ENCODE data around the gene IL22RA2. TPM values are rescaled to one million over a fixed set of nuclear protein-coding genes. Genes with fewer than 3 reads are reported as not detected.

Gene IL22RA2
- total RNA-seq, 1 experiment from 2014 or later = not detected

DNA sequence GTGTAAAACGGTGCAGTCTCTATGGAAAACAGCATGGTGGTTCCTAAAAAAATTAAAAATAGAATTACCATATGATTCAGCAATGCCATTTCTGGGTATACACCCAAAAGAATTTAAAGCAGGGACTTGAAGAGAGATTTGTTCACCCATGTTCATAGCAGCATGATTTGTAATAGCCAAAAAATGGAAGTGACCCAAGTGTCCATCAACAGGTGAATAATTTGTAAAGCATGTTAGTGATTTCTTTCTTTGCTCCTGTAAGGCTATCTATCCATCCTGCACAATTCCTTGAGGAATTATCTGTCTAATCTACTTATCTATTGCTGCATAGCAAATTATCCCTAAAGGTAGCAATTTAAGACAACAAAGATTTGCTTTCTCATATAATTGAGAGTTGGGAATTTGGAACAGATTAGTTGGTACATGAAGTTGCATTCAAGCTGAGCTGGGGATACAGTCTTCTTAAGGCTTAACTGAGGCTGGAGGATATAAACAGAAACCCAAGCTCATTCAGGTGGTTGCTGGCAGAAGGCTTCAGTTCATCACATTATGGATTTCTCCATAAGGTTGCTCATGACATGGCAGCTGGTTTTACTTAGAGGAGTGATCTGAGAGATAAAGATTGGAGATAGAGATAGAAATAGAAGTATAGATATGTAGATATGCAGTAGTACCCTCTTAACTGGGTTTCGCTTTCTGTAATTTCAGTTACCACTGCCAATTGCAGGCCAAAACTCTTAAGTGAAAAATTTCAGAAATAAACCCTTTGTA is 62.0 kb downstream of the IL22RA2 start:
- no peaks in the 10 kb centered on the region for H3K4me1 Mint-ChIP-seq
- CTCF ChIA-PET = no interaction called here
- peaks cover 2% of the 10 kb centered on the region; the same call in 1 of the 2 replicates for H3K27me3 Mint-ChIP-seq (ENCODE audit: low read depth)
- POLR2A ChIA-PET = no interaction called here
- H3K9me3 Mint-ChIP-seq = peaks cover 46% of the 10 kb centered on the region
- H3K4me3 Mint-ChIP-seq = no peak overlapping the region
- ATAC-seq = no peak
- TF ChIP-seq, protein P1, sequence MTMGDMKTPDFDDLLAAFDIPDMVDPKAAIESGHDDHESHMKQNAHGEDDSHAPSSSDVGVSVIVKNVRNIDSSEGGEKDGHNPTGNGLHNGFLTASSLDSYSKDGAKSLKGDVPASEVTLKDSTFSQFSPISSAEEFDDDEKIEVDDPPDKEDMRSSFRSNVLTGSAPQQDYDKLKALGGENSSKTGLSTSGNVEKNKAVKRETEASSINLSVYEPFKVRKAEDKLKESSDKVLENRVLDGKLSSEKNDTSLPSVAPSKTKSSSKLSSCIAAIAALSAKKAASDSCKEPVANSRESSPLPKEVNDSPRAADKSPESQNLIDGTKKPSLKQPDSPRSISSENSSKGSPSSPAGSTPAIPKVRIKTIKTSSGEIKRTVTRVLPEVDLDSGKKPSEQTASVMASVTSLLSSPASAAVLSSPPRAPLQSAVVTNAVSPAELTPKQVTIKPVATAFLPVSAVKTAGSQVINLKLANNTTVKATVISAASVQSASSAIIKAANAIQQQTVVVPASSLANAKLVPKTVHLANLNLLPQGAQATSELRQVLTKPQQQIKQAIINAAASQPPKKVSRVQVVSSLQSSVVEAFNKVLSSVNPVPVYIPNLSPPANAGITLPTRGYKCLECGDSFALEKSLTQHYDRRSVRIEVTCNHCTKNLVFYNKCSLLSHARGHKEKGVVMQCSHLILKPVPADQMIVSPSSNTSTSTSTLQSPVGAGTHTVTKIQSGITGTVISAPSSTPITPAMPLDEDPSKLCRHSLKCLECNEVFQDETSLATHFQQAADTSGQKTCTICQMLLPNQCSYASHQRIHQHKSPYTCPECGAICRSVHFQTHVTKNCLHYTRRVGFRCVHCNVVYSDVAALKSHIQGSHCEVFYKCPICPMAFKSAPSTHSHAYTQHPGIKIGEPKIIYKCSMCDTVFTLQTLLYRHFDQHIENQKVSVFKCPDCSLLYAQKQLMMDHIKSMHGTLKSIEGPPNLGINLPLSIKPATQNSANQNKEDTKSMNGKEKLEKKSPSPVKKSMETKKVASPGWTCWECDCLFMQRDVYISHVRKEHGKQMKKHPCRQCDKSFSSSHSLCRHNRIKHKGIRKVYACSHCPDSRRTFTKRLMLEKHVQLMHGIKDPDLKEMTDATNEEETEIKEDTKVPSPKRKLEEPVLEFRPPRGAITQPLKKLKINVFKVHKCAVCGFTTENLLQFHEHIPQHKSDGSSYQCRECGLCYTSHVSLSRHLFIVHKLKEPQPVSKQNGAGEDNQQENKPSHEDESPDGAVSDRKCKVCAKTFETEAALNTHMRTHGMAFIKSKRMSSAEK (CRISPR knock-in tag; IDR thresholded peaks at IDR 0.05; ENCODE audit: borderline replicate concordance) = no peak
- TF ChIP-seq RELA (CRISPR knock-in tag; IDR thresholded peaks at IDR 0.05; ENCODE audit: borderline replicate concordance) = no peak
- no peak for TF ChIP-seq CBFB (CRISPR knock-in tag; IDR thresholded peaks at IDR 0.05; ENCODE audit: low read depth)
- TF ChIP-seq, protein P2, sequence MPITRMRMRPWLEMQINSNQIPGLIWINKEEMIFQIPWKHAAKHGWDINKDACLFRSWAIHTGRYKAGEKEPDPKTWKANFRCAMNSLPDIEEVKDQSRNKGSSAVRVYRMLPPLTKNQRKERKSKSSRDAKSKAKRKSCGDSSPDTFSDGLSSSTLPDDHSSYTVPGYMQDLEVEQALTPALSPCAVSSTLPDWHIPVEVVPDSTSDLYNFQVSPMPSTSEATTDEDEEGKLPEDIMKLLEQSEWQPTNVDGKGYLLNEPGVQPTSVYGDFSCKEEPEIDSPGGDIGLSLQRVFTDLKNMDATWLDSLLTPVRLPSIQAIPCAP (CRISPR knock-in tag; IDR thresholded peaks at IDR 0.05) = no peak
- no peak overlapping the region for H3K27ac Mint-ChIP-seq
- H3K36me3 Mint-ChIP-seq = peaks cover 23% of the 10 kb centered on the region
- no peak for DNase-seq (ENCODE audit: low spot score)

DNA sequence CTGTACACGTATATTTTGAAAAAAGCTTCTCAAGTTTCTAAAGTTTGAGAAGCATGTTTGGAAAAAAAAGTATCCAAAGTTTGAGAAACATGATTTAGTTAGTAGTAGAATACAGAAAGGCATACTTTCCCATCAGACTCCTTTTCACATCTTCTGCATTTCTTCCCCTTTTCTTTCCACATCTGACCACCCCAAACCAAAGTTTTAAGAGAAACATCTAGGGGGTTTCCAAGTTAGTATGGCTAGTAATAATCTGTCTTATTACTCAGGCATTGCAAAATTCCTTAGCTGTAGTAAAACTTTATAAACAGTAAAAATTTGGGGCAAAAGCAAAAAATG is 65.7 kb downstream of the IL22RA2 start:
- no peak overlapping the region for H3K27ac Mint-ChIP-seq
- no peak overlapping the region for H3K4me3 Mint-ChIP-seq
- ChIA-PET POLR2A (no interaction called here), CTCF (no interaction called here)
- no peak for DNase-seq (ENCODE audit: low spot score)
- peaks cover 4% of the 10 kb centered on the region; the same call in 1 of the 2 replicates for H3K27me3 Mint-ChIP-seq (ENCODE audit: low read depth)
- no peak for ATAC-seq
- H3K9me3 Mint-ChIP-seq = peaks cover 69% of the 10 kb centered on the region
- H3K36me3 Mint-ChIP-seq = peaks cover 29% of the 10 kb centered on the region
- H3K4me1 Mint-ChIP-seq = no peaks in the 10 kb centered on the region
- TF ChIP-seq, protein P3, sequence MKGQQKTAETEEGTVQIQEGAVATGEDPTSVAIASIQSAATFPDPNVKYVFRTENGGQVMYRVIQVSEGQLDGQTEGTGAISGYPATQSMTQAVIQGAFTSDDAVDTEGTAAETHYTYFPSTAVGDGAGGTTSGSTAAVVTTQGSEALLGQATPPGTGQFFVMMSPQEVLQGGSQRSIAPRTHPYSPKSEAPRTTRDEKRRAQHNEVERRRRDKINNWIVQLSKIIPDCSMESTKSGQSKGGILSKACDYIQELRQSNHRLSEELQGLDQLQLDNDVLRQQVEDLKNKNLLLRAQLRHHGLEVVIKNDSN (CRISPR knock-in tag; IDR thresholded peaks at IDR 0.05) = no peak
- TF ChIP-seq HMGA2 (CRISPR knock-in tag; IDR thresholded peaks at IDR 0.05) (no peak), EMX1 (CRISPR knock-in tag; IDR thresholded peaks at IDR 0.05) (no peak), CBFB (CRISPR knock-in tag; IDR thresholded peaks at IDR 0.05; ENCODE audit: low read depth) (no peak), SP1 (CRISPR knock-in tag; conservative IDR thresholded peaks at IDR 0.05) (no peak), NFYB (CRISPR knock-in tag; conservative IDR thresholded peaks at IDR 0.05; ENCODE audit: low read depth) (no peak), CREM (CRISPR knock-in tag; IDR thresholded peaks at IDR 0.05) (no peak), IRF2 (CRISPR knock-in tag; IDR thresholded peaks at IDR 0.05; ENCODE audit: borderline replicate concordance, low read depth) (no peak), ZNF232 (CRISPR knock-in tag; IDR thresholded peaks at IDR 0.05) (no peak), GRHL2 (CRISPR knock-in tag; IDR thresholded peaks at IDR 0.05; ENCODE audit: insufficient replicate concordance, severe bottlenecking) (no peak), FOXP1 (CRISPR knock-in tag; IDR thresholded peaks at IDR 0.05; ENCODE audit: borderline replicate concordance) (no peak), NFATC4 (CRISPR knock-in tag; IDR thresholded peaks at IDR 0.05) (no peak), RORB (CRISPR knock-in tag; IDR thresholded peaks at IDR 0.05) (no peak), TP53 (CRISPR knock-in tag; IDR thresholded peaks at IDR 0.05) (no peak)
- TF ChIP-seq, protein P4, sequence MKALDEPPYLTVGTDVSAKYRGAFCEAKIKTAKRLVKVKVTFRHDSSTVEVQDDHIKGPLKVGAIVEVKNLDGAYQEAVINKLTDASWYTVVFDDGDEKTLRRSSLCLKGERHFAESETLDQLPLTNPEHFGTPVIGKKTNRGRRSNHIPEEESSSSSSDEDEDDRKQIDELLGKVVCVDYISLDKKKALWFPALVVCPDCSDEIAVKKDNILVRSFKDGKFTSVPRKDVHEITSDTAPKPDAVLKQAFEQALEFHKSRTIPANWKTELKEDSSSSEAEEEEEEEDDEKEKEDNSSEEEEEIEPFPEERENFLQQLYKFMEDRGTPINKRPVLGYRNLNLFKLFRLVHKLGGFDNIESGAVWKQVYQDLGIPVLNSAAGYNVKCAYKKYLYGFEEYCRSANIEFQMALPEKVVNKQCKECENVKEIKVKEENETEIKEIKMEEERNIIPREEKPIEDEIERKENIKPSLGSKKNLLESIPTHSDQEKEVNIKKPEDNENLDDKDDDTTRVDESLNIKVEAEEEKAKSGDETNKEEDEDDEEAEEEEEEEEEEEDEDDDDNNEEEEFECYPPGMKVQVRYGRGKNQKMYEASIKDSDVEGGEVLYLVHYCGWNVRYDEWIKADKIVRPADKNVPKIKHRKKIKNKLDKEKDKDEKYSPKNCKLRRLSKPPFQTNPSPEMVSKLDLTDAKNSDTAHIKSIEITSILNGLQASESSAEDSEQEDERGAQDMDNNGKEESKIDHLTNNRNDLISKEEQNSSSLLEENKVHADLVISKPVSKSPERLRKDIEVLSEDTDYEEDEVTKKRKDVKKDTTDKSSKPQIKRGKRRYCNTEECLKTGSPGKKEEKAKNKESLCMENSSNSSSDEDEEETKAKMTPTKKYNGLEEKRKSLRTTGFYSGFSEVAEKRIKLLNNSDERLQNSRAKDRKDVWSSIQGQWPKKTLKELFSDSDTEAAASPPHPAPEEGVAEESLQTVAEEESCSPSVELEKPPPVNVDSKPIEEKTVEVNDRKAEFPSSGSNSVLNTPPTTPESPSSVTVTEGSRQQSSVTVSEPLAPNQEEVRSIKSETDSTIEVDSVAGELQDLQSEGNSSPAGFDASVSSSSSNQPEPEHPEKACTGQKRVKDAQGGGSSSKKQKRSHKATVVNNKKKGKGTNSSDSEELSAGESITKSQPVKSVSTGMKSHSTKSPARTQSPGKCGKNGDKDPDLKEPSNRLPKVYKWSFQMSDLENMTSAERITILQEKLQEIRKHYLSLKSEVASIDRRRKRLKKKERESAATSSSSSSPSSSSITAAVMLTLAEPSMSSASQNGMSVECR (CRISPR knock-in tag; IDR thresholded peaks at IDR 0.05; ENCODE audit: borderline replicate concordance) = no peak
- TF ChIP-seq, protein P5, sequence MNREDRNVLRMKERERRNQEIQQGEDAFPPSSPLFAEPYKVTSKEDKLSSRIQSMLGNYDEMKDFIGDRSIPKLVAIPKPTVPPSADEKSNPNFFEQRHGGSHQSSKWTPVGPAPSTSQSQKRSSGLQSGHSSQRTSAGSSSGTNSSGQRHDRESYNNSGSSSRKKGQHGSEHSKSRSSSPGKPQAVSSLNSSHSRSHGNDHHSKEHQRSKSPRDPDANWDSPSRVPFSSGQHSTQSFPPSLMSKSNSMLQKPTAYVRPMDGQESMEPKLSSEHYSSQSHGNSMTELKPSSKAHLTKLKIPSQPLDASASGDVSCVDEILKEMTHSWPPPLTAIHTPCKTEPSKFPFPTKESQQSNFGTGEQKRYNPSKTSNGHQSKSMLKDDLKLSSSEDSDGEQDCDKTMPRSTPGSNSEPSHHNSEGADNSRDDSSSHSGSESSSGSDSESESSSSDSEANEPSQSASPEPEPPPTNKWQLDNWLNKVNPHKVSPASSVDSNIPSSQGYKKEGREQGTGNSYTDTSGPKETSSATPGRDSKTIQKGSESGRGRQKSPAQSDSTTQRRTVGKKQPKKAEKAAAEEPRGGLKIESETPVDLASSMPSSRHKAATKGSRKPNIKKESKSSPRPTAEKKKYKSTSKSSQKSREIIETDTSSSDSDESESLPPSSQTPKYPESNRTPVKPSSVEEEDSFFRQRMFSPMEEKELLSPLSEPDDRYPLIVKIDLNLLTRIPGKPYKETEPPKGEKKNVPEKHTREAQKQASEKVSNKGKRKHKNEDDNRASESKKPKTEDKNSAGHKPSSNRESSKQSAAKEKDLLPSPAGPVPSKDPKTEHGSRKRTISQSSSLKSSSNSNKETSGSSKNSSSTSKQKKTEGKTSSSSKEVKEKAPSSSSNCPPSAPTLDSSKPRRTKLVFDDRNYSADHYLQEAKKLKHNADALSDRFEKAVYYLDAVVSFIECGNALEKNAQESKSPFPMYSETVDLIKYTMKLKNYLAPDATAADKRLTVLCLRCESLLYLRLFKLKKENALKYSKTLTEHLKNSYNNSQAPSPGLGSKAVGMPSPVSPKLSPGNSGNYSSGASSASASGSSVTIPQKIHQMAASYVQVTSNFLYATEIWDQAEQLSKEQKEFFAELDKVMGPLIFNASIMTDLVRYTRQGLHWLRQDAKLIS (CRISPR knock-in tag; IDR thresholded peaks at IDR 0.05; ENCODE audit: borderline replicate concordance) = no peak
- TF ChIP-seq, protein P6, sequence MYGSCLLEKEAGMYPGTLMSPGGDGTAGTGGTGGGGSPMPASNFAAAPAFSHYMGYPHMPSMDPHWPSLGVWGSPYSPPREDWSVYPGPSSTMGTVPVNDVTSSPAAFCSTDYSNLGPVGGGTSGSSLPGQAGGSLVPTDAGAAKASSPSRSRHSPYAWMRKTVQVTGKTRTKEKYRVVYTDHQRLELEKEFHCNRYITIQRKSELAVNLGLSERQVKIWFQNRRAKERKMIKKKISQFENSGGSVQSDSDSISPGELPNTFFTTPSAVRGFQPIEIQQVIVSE (CRISPR knock-in tag; IDR thresholded peaks at IDR 0.05; ENCODE audit: borderline replicate concordance) = no peak

Data from WTC11 (cell line).